ENCODE measurements around the gene AFF3. TPM values are rescaled to one million over a fixed set of nuclear protein-coding genes. Genes with fewer than 3 reads are reported as not detected.
"Not testable (repeated sequence)": the region's sequence is repeated elsewhere in the genome, so short reads cannot be mapped to it uniquely, and the experiment has no call there.

Gene AFF3
- total and polyA plus RNA-seq, 2 donors (not counting 3 experiments of a cell fraction or from before 2014, with no cell fraction given), result 0.06 to 0.07 TPM

DNA sequence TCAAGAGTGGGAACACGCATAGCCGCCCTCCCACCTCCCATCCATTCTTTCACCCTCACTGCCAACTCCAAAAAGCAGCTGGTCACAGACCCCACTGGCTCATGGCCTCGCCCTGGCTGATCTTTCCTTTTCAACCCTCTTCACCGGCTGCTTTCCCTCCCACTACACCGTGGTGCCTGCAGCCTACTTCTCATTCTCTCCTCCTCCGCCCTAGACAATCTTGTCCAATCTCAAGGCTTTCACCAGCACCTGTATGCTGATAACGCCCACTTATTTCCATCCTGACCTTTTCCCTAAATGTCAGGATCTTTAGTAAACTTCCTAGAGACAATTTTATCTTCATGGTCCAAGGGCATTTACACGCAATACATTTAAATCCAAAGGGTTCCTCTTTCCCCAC lies 50.6 kb downstream of the AFF3 start:
- CTCF ChIA-PET; H3K79me2 ChIP-seq (ENCODE audit: control insufficient read depth, insufficient read depth, low read length); FAIRE-seq; H3K36me3 ChIP-seq (ENCODE audit: control insufficient read depth in 2 of 2, extremely low read depth in 1 of 2, insufficient read depth in 2 of 2, low read length in 2 of 2); H3K9me3 ChIP-seq (replicated peaks; ENCODE audit: control insufficient read depth, insufficient read depth, low read length); dilution Hi-C loops (cut with MboI; ENCODE audit: extremely low pct_ligation_motif_present, low sequenced_read_pairs); POLR2A ChIA-PET; H2AFZ ChIP-seq (ENCODE audit: low read depth, low read length); DNase-seq (ENCODE audit: low read depth, low spot score); H3K27ac ChIP-seq (ENCODE audit: insufficient read depth, low read depth, low read length); BruUV-seq (replicated peaks); H3K9ac ChIP-seq (replicated peaks; ENCODE audit: extremely low read depth, insufficient read depth, low read length); H3K27me3 ChIP-seq (ENCODE audit: control insufficient read depth in 2 of 2, insufficient read depth in 2 of 2, low read length in 2 of 2); H3K4me3 ChIP-seq (replicated peaks in 1 of 3; ENCODE audit: insufficient read depth in 1 of 3, low read depth in 1 of 3, low read length in 3 of 3); H3K9me1 ChIP-seq (replicated peaks; ENCODE audit: control insufficient read depth, extremely low read depth, insufficient read depth, low read length); H3K4me1 ChIP-seq (ENCODE audit: control insufficient read depth, extremely low read depth, insufficient read depth, low read length); H3K4me2 ChIP-seq (ENCODE audit: insufficient read depth, low read length); intact Hi-C loops (cut with micrococcal nuclease); H4K20me1 ChIP-seq (replicated peaks; ENCODE audit: control insufficient read depth, extremely low read depth, insufficient read depth, low read length): not testable (repeated sequence)

GRCh38 chr2:100085744-100086143 lies 56.6 kb downstream of the AFF3 start:
- H4K20me1 ChIP-seq (replicated peaks; ENCODE audit: control insufficient read depth, extremely low read depth, insufficient read depth, low read length); H3K27me3 ChIP-seq (ENCODE audit: control insufficient read depth in 2 of 2, insufficient read depth in 2 of 2, low read length in 2 of 2); intact Hi-C loops (cut with micrococcal nuclease); H2AFZ ChIP-seq (ENCODE audit: low read depth, low read length); H3K9ac ChIP-seq (replicated peaks; ENCODE audit: extremely low read depth, insufficient read depth, low read length); FAIRE-seq; H3K79me2 ChIP-seq (ENCODE audit: control insufficient read depth, insufficient read depth, low read length); CTCF ChIA-PET; BruUV-seq (replicated peaks); H3K4me3 ChIP-seq (replicated peaks in 1 of 3; ENCODE audit: insufficient read depth in 1 of 3, low read depth in 1 of 3, low read length in 3 of 3); H3K27ac ChIP-seq (ENCODE audit: insufficient read depth, low read depth, low read length); POLR2A ChIA-PET; H3K9me1 ChIP-seq (replicated peaks; ENCODE audit: control insufficient read depth, extremely low read depth, insufficient read depth, low read length); H3K4me2 ChIP-seq (ENCODE audit: insufficient read depth, low read length); H3K4me1 ChIP-seq (ENCODE audit: control insufficient read depth, extremely low read depth, insufficient read depth, low read length); H3K9me3 ChIP-seq (replicated peaks; ENCODE audit: control insufficient read depth, insufficient read depth, low read length); dilution Hi-C loops (cut with MboI; ENCODE audit: extremely low pct_ligation_motif_present, low sequenced_read_pairs); H3K36me3 ChIP-seq (ENCODE audit: control insufficient read depth in 2 of 2, extremely low read depth in 1 of 2, insufficient read depth in 2 of 2, low read length in 2 of 2); DNase-seq (ENCODE audit: low read depth, low spot score): not testable (repeated sequence)

DNA sequence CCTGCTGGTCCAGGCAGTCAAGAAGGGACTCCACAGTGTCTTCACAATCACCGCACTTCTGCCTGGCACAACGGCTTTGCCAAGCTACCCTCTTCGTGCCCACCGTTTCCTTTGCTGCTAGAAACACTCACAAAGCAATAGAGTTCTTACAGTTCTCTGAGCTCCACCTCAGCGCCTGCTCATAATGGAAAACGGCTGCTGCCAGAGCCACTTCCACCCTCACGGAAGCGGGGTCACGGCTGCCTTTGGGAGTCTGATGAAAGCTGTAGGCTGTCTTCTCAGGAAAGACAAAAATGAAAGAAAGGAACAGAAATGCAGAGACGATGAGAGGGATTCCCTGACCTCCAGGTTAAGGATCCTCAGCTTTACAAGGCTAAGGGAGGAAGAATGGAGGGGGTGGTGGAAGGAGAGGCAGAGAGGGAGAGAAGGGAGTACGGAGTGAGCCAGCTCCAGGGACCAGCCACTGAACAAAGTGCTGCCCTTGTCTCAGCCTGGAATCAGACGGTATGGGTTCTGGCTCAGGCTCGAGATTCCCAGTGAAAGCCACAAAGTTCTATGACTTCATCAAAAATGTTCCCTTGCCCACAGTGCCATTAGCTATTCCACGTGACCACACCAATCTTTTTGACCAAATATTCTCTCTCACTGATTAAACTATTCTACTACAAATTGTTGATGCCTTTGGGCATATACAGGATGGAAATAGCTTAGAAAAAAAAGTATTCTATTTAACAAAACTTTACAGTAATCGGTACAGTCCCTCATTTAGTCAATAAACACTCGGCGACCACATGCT lies 58.8 kb downstream of the AFF3 start:
- dilution Hi-C loops (cut with MboI; ENCODE audit: extremely low pct_ligation_motif_present, low sequenced_read_pairs); BruUV-seq (replicated peaks); H2AFZ ChIP-seq (ENCODE audit: low read depth, low read length); H3K4me3 ChIP-seq (replicated peaks in 1 of 3; ENCODE audit: insufficient read depth in 1 of 3, low read depth in 1 of 3, low read length in 3 of 3); intact Hi-C loops (cut with micrococcal nuclease); H3K4me2 ChIP-seq (ENCODE audit: insufficient read depth, low read length); H3K79me2 ChIP-seq (ENCODE audit: control insufficient read depth, insufficient read depth, low read length); H3K9ac ChIP-seq (replicated peaks; ENCODE audit: extremely low read depth, insufficient read depth, low read length); H3K4me1 ChIP-seq (ENCODE audit: control insufficient read depth, extremely low read depth, insufficient read depth, low read length); DNase-seq (ENCODE audit: low read depth, low spot score); POLR2A ChIA-PET; H3K9me1 ChIP-seq (replicated peaks; ENCODE audit: control insufficient read depth, extremely low read depth, insufficient read depth, low read length); H3K36me3 ChIP-seq (ENCODE audit: control insufficient read depth in 2 of 2, extremely low read depth in 1 of 2, insufficient read depth in 2 of 2, low read length in 2 of 2); H4K20me1 ChIP-seq (replicated peaks; ENCODE audit: control insufficient read depth, extremely low read depth, insufficient read depth, low read length); H3K27me3 ChIP-seq (ENCODE audit: control insufficient read depth in 2 of 2, insufficient read depth in 2 of 2, low read length in 2 of 2); FAIRE-seq; H3K27ac ChIP-seq (ENCODE audit: insufficient read depth, low read depth, low read length); H3K9me3 ChIP-seq (replicated peaks; ENCODE audit: control insufficient read depth, insufficient read depth, low read length): not testable (repeated sequence)
- CTCF ChIA-PET, result interaction anchor here (1.6 kb wide), 1 partner anchor 265 kb away, joined by 5 read pairs; no protein-coding TSS in a partner anchor

GRCh38 chr2:100082302-100082978 lies 60.0 kb downstream of the AFF3 start:
- H3K9me3 ChIP-seq (replicated peaks; ENCODE audit: control insufficient read depth, insufficient read depth, low read length); H3K36me3 ChIP-seq (ENCODE audit: control insufficient read depth in 2 of 2, extremely low read depth in 1 of 2, insufficient read depth in 2 of 2, low read length in 2 of 2); H3K9me1 ChIP-seq (replicated peaks; ENCODE audit: control insufficient read depth, extremely low read depth, insufficient read depth, low read length); H3K9ac ChIP-seq (replicated peaks; ENCODE audit: extremely low read depth, insufficient read depth, low read length); H3K4me2 ChIP-seq (ENCODE audit: insufficient read depth, low read length); H4K20me1 ChIP-seq (replicated peaks; ENCODE audit: control insufficient read depth, extremely low read depth, insufficient read depth, low read length); FAIRE-seq; BruUV-seq (replicated peaks); DNase-seq (ENCODE audit: low read depth, low spot score); H3K4me3 ChIP-seq (replicated peaks in 1 of 3; ENCODE audit: insufficient read depth in 1 of 3, low read depth in 1 of 3, low read length in 3 of 3); H3K4me1 ChIP-seq (ENCODE audit: control insufficient read depth, extremely low read depth, insufficient read depth, low read length); H3K27ac ChIP-seq (ENCODE audit: insufficient read depth, low read depth, low read length); POLR2A ChIA-PET; H2AFZ ChIP-seq (ENCODE audit: low read depth, low read length); H3K79me2 ChIP-seq (ENCODE audit: control insufficient read depth, insufficient read depth, low read length); H3K27me3 ChIP-seq (ENCODE audit: control insufficient read depth in 2 of 2, insufficient read depth in 2 of 2, low read length in 2 of 2); dilution Hi-C loops (cut with MboI; ENCODE audit: extremely low pct_ligation_motif_present, low sequenced_read_pairs); intact Hi-C loops (cut with micrococcal nuclease): not testable (repeated sequence)
- CTCF ChIA-PET, result interaction anchor here (1.6 kb wide), 1 partner anchor 264 kb away, joined by 5 read pairs; no protein-coding TSS in a partner anchor
